Neutrophil (primary cell): ENCODE data around the gene LAMA3.

Source experiments
- H3K27ac ChIP-seq: fragments of 200-600 bp; sonication (generic); 2 replicates; pipeline ENCODE4 v1.5.1; 2016; ENCODE audit warnings: mild to moderate bottlenecking, moderate library complexity
- H3K27me3 ChIP-seq: fragments of 200-600 bp; sonication (generic); 2 replicates; pipeline ENCODE4 v1.6.0; 2016; ENCODE audit warnings: mild to moderate bottlenecking
- H3K36me3 ChIP-seq: fragments of 200-600 bp; sonication (generic); 2 replicates; pipeline ENCODE4 v1.5.1; 2017
- H3K4me1 ChIP-seq, 2 experiments: fragments of 200-600 bp in 1 of 2; sonication (generic) in 1 of 2; 1 replicate in 1 of 2; 2 replicates in 1 of 2; pipeline versions ENCODE4 v1.5.1 to v1.6.1; 2013 to 2016; ENCODE audit warnings: low read depth in 1 of 2, low read length in 1 of 2, mild to moderate bottlenecking in 1 of 2, moderate library complexity in 1 of 2; ENCODE audit not compliant: control insufficient read depth in 1 of 2, insufficient read depth in 1 of 2
- H3K4me3 ChIP-seq, 2 experiments: fragments of 200-600 bp in 1 of 2; sonication (generic) in 1 of 2; 1 replicate in 1 of 2; 2 replicates in 1 of 2; pipeline ENCODE4 v1.5.1; 2013 to 2016; ENCODE audit warnings: low read depth in 1 of 2, low read length in 1 of 2, mild to moderate bottlenecking in 1 of 2, moderate library complexity in 1 of 2
- H3K9me3 ChIP-seq: fragments of 200-600 bp; sonication (generic); 2 replicates; pipeline ENCODE4 v1.5.1; 2016
- CTCF ChIP-seq: fragments of 200-600 bp; sonication (generic); IDR thresholded peaks from 2 replicates; pipeline ENCODE4 v1.5.1; 2016; ENCODE audit warnings: antibody characterized with exemption

The LAMA3 gene

DNA sequence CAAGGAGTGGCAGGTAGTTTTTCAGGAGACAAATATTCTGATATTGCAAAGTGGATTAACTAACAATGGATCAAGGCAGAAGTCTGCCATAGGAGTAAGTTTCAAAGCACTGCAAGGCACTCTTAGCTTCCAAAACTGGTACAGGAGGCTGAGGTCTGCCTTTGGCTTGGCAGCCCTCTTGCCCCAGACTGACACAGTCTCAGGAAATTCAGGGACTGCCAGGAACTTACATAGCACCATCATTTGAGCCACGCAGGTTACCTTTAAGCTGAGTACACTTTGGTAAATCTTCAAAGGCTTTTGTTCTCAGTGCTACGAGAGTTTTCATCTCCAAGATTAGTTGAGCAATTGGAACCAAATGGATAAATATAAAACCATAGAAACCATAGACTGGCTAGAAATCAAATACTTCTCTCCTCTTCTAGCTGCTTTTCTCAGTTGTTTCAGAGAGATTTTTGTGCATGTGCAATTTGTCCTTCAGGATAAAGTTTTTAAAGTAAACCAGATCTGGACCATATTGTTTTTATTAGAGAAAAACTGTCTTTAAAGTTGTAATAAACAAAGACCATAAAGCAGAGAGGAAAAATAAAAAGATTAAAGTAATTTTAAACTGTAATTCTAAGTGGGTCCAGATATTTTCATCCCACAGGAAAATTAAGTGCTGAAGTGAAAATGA is 45.3 kb upstream of the LAMA3 start:
- Histone ChIP-seq H3K4me1 (no peaks in the 10 kb centered on the region), H3K27ac (no peak overlapping the region), H3K27me3 (peaks cover 19% of the 10 kb centered on the region), H3K4me3 (no peak overlapping the region), H3K36me3 (no peaks in the 10 kb centered on the region), H3K9me3 (no peaks in the 10 kb centered on the region)
- TF ChIP-seq CTCF: no peak

GRCh38 chr18:23645568-23646175 is 43.6 kb upstream of the LAMA3 start:
- Histone ChIP-seq H3K4me3 (no peak overlapping the region), H3K9me3 (no peaks in the 10 kb centered on the region), H3K4me1 (no peaks in the 10 kb centered on the region), H3K27me3 (peaks cover 26% of the 10 kb centered on the region), H3K36me3 (no peaks in the 10 kb centered on the region), H3K27ac (no peak overlapping the region)
- no peak for TF ChIP-seq CTCF

DNA sequence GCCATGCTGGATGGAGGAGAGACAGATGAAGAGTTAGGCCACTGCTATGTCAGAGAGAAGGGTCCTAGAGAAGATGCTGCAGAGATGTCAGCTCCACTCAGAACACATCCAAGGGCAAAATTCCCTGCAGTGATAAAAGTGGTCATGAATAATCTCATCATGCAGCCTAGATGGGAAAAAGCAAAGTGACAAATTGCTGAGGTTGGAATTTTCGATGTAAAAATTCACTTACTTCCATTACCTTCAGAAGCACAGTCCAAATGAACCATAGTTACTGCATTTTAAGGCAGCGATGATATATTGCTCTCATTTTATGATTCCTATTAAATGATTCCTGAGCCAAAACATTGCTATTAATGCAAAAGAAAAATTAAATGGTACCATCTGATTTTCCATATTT is 43.0 kb upstream of the LAMA3 start:
- no peak for TF ChIP-seq CTCF
- Histone ChIP-seq H3K9me3 (no peaks in the 10 kb centered on the region), H3K27me3 (peaks cover 26% of the 10 kb centered on the region), H3K27ac (no peak overlapping the region), H3K4me1 (no peaks in the 10 kb centered on the region), H3K4me3 (no peak overlapping the region), H3K36me3 (no peaks in the 10 kb centered on the region)

DNA sequence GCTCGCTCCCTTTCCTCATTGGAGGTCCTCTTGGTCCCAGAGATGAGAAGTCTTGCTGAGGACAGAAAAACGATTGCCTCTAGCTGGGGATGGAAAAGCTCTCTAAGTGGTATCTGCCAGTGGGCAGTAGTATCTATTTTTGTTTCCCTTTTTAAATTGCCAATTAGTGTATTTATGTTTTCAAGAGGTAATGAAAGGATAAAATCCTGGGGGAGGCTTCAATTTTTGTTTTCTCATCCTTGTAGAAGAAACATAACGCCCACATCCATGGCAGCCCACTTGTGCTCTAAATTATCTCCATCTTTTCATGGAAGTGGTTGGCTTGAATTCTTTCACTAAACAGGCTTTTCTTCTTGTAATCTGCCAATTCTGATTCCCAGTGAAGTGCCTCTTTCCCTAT is 40.8 kb upstream of the LAMA3 start:
- Histone ChIP-seq H3K27me3 (peaks cover 33% of the 10 kb centered on the region), H3K4me1 (no peaks in the 10 kb centered on the region), H3K36me3 (no peaks in the 10 kb centered on the region), H3K4me3 (no peak overlapping the region), H3K9me3 (no peaks in the 10 kb centered on the region), H3K27ac (no peak overlapping the region)
- TF ChIP-seq CTCF: no peak

DNA sequence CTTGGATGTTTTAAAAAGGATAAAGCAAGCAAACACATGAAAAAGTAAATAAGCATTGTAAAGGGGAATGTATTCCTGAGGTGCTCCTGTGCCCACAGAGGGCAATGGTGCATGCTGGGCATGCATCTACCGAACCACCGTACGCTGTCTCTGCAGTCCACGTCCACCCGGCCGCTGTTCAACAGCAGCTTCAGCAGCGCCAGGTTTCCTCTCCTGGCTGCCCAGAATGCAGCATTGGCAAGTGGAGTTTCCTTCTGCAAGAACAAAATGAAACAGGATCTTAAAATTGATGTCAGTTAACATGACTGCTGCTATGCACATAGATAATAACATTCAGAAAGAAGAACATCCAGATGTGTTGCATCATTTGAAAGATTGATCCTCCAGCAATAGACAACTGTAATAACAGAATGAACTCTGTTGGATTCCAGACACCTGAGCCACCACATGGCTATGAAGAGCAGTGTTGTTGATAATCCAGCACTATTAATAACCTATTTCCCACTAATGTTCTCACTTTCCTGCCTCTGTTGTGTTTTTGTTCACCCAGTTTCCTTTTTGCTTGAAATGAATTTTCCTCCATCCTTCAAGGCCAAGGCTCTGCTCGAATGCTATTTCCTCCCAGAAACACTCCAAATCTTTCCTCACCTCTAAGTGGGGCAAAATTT is 40.2 kb upstream of the LAMA3 start:
- TF ChIP-seq CTCF: no peak
- Histone ChIP-seq H3K4me3 (no peak overlapping the region), H3K27ac (no peak overlapping the region), H3K27me3 (peaks cover 33% of the 10 kb centered on the region), H3K4me1 (no peaks in the 10 kb centered on the region), H3K9me3 (no peaks in the 10 kb centered on the region), H3K36me3 (no peaks in the 10 kb centered on the region)
